Hematopoietic multipotent progenitor cell treated with erythropoietin and hydrocortisone succinate and interleukin-3 and kit ligand, for 6 days (in vitro differentiated cells): ENCODE measurements around the gene LCAT.
A peak's percentile ranks its signal among the peaks of the same experiment; 100 is the strongest.
"Not testable (repeated sequence)": the region's sequence is repeated elsewhere in the genome, so short reads cannot be mapped to it uniquely, and the experiment has no call there.

Source experiments
- DNase-seq: peaks from one replicate; pipeline ENCODE4 v3.0.0-alpha.2; 2015

Gene LCAT

DNA sequence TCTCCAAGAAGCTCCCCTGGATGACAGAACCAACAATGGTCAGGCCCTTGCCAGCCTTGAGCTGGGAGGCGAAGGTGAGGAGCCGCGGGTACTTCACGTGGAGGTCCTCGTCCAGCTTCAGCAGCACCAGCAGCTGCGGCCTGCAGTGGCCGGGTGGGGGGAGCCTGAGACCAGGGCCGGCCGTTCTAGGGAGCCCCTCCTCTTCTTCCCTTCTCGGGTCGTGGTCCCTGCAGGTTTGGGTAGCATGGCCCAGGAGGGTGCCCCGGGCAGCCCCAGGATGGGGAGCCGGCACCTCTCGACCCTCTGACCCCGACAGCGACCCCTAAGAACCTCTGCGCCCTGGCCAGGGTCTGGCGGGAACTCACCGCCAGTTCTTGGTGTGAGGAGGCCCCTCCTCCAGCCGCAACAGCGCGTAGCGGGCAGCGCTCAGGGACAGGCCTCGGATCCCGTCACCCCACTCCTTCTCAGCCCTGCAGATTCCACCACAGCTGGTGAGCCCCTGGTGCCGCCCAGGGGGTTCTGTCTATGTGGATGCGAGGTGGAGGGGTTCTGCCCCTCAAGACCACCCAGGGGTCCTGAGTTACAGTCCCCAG is 3.1 kb upstream of the LCAT start:
- DNase-seq: no peak

DNA sequence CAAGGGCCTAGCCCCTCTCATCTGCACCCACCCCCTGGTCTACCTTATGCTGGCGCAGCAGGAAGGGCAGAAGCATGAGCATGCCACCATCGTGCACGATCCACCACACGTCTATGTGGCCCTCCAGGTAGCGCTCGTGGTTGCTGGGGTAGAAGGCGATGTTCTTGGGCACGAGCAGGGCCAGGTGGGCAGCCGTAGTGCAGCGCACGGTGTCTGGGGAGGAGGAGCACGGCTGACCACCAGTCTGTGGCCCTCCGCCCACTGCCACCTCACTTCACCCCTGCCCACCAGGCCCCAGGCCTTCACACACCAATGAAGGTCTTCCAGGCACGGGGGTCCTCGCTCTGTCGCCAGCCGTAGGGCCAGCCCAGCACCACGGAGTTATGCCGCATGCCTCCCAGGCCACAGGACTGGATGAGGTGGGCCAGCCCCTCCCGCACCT is 2.2 kb upstream of the LCAT start:
- no peak for DNase-seq

DNA sequence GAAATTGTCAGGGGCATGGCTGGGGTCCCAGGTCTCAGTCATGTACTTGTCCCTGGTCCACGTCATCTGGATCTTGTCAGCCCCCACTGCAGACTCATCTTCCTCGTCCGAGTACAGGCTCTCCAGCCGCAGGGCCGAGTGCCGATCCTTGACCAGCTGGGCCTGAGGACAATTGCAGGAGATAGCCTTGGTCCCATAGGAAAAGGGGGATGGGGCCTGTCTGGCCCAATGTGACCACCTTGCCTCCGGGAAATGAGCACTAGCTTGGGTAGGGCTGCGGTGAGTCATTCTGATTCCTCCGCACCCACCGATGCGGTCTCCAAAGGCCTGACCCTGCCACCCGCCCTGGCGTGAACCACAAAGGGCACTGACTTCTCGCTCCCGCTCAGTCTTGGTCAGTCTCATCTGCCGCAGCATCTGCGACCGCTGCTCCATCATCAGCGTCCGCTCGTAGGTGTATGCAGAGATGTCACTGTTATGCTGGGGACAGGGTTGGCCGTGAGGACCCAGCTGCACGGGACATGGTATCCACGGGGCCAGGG is 1.5 kb upstream of the LCAT start:
- no peak for DNase-seq

DNA sequence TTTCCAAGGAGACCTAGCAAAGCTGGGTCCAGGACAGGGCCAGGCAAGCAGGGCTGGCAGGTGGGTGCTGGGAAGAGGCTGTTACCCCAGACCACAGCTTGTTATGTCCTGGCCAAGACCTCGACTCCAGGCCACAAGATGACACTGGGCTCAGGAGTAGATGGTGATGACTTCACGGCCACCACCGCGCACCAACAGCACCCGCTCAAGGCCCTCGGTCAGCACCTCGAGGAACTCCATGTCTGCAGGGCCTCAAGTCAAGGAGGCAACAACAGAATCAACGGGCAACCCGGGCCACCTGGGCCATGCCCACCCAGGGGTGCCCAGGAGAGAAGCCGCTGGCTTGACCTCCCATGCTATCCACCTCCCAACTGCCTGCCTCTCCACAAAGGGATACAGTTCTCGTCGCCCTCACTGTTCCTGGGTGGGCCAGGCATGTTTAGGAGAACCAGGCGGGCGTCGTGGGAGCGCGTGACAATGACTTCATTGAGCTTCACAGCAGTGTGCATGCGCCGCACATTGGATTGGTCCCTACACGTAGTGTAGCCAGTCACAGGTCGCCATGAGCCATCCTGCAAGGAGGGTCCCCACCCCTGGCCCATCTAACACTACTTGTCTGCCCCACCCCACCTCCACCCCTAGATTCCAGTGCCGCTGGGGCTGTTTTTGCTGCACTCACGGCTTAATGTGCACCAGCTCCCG is 921 bp upstream of the LCAT start:
- DNase-seq: no peak

DNA sequence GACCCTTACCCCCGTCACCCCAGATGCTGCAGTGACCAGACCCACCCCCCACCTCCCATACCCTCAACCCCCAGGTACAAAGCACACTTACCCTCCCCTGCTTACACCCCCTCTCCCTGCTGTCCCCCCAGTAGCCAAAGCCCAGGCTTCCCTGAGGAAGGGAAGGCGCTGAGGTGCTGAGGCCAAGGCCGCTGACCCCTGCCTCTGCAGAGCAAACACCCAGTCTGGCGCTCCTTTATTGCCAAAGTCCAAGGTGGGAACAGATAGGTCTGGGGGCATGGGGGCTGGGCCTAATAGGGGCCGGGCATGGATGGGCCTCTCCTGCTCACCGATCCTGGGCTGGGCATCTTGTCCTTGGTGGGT is 683 bp downstream of the LCAT start:
- DNase-seq: no peak

DNA sequence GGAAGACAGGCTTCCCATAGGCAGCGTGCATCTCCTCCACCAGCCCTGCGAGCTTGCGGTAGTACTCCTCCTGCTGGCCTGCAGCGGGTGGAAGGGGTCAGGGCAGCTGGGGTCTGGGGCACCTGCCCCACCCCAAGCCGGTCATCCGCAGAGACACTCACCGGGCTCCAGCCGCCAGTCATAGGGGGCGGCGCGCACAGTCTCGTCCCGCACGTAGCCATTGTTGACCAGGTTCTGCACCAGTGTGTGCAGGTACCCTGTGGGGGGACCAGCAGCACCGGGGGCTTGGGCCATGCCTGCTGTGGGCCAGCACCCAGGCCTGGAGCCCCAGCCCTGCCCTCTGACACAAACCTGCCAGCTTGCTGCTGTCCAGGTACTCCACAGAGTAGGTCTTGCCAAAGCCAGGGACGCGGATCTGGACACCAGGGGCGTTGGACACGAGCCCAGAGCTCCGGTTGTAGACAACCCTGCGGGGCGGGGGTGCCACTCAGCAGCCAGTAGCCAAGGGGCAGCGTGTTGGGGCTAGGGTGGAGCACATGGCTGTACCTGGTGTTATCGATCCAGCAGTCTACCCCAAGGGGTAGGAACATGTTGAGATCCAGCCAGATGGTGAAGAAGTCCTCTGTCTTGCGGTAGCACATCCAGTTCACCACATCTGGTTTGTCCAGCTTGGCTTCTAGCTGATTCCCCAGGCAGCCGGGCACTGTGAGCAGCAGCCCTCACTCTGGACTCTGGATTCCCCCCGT is 1.2 kb downstream of the LCAT start:
- no peak for DNase-seq

DNA sequence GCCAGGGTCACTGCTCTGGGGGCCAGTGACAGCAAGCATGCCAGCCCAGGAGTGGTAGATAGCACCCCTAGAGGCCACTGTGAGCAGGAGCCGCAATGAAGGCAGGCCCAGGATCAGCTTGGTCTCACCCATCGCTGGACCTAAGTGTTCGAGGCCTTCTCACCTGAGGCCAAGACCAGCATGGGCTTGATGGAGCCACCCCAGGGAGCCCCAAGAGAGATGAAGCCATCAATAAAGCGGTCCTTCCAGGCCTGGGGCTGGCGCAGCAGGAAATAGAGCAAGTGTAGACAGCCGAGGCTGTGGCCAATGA is 1.8 kb downstream of the LCAT start:
- DNase-seq: peak; percentile 76

DNA sequence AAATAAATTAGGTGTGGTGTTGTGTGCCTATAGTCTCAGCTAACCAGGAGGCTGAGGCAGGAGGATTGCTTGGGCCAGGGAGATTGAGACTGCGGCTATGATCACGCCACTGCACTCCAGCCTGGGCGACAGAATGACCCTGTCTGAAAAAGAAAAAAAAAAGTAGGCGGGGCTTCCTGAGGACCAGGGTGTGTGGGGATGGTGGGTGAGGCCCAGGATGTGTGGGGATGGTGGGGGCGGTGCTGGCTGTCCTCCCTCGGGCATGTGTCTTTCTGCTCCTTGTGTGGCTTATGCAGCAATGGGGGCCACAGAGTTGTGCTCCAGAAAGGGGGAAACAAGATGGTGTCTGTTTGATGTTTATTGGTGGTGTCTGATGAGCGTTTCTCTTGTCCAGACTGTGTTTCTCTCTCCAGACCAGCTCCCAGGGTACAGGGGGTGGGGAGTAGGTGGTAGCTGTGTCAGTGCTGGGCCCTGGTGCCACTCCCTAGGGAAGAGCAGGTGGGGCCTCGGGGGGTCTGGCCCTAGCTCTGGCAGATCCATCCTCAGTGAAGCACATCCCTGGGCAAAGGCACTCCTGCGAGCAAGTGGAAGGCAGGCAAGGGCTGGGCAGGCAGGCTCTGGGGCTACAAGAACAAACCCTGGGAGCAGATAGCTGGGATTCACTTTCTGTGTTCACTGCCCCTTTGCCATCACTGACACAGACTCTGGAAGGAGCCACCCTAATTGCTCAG is 2.3 kb downstream of the LCAT start:
- DNase-seq: peak; percentile 31

DNA sequence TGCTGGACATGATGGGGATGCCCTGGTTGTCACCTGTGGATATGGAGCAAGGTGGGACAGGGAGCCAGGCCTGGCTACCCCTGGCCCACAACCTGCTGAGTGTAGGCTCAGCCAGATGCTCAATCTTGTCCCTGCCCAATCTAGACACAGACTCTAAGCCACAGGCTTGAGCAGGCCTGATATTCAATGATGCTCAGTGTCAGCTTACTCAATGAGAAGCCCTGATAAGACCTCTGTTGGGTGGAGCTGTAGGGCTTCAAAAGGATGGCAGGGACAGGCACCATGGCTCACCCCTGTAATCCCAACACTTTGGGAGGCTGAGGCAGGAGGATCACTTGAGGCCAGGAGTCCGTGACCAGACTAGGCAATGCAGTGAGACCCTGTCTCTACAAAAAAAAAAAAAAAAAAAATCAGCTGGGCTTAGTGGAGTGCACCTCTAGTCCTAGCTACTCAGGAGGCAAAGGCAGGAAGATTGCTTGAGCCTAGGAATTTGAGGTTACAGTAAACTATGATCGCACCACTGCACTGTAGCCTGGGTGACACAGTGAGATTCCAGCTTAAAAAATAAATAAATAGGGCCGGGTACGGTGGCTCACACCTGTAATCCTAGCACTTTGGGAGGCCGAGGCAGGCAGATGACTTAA is 3.4 kb downstream of the LCAT start:
- DNase-seq: peak; percentile 76

DNA sequence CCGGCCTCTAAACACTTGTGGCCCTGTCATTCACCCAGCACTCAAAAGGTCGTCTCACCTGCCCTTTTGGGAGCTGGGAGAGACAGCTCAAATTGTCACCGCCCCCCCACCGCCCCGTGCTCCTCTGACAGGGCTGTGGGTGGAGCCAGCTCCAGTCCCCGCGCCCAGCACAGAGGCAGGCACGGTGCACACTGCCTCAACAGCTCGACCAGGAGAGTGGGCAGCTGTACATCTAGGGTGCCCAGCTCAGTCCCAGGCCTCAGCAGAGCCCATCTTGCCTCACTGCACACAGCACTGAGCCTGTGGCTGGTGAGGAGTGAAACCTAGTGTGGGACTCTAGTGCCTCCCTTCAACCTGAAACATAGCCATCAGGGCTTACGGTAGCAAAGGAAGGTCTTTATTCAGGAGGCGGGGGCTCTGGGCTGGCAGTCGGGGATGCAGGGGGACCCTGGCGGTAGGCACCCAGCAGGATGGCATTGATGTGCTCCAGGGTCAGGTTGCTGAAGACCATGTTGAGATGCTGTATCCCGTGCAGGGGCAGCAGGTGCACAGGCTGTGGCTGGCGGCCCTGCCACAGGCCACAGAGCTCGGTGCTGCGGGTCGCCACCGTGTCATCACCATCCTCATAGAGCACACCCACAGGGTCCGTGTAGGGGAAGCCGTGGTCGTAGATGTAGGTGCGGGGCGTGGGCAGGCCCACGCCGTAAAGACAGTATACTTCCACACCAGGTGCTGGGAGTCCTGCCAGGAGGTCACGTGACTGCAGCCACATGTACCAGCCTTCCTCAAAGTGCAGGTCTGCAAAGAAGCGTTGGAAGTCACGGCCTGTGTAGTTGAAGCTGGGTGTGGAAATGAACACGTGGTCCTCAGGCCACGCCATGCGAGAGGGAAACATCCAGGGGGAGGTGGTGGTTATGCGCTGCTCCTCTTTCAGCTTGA is 4.1 kb downstream of the LCAT start:
- DNase-seq: peak; percentile 55

DNA sequence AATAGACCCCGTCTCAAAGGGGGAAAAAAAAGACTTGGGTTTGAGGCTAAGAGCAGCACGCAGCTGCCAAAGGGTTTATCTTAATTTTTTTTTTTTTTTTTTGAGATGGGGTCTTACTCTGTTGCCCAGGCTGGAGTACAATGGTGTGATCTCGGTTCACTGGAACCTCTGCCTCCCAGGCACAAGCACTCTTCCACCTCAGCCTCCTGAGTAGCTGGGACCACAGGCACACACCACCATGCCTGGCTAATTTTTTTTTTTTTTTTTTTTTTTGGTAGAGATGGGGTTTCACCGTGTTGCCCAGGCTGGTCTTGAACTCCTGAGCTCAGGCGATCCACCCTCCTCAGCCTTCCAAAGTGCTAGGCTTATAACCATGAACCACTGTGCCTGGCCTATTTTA is 6.2 kb downstream of the LCAT start:
- not testable (repeated sequence) for DNase-seq

DNA sequence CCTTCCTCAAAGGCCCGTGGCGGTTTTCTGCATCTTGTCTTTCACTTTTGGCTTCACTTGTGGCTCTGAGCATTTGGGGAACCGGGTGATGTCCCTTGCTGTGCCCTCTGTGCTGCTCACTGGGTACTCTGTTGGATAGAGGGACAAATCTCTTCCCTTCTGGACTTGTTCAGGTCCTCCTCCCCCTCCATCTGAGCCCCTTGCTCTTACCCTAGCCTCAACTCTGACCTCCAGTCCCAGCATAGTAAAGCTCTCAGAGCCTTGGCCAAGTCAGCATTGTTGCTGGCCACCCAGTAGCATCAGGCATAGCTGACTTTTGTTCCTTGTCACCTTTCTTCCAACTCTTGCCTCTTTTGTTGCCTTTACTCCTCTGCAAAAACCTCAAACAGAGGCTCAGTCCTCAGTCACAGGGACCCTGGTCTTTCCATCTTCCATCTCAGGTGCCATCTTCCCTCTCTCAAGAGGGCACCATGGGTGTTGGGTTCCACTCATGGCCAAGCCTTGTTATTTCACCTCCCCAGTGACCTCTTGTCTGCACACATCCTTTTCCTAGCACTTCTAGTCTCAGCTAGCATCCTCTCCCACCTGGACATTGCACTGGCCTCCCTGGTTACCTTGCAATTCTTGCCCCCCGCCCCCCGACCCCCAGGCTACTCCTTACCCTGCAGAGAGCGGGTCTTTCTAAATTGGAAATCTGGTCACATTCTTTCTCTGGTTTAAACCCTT is 6.9 kb downstream of the LCAT start:
- peak; percentile 93 for DNase-seq

DNA sequence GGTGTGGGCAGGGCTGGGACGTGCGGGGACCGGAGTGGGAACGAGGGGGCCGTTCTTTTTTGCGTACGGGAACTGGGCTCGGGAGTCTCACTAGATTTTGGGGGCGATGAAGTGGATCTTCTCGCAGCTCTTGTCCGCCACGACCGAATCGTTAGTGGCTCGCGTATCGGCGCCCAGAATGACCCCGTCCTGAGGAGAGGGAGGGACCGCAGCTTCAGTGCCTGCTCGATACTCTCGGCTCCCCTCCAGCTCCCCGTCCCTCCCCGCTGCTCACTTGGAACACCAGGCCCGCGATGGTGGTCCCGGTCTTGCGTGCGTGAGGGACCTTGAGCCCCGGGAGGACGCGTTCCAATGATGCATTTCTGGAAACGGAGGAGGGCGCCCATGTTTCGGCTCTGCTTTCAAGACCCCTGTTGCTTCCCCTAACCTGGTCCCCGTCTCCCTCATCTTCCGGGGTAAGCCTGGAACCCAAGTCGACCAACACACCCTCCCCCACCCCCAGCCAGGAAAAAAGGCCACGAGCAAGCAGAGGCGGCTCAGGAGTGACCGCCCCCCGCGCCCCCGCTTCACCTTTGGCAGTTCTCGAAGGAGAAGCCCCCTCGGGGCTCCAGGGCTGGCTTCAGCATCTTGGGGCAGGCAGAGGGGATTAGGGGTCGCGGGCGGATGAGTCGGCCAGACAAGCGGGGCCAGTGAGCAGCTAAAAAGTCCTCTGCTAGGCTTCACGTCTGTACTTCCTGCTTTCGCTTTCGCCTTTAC is 7.6 kb downstream of the LCAT start, which contains the start of gene PSMB10:
TSS of gene PSMB10 (minus strand) at position 727 of the 756 bp plus-strand sequence. CDS start at position 626, 101 bp downstream.
- peak; percentile 67 for DNase-seq

DNA sequence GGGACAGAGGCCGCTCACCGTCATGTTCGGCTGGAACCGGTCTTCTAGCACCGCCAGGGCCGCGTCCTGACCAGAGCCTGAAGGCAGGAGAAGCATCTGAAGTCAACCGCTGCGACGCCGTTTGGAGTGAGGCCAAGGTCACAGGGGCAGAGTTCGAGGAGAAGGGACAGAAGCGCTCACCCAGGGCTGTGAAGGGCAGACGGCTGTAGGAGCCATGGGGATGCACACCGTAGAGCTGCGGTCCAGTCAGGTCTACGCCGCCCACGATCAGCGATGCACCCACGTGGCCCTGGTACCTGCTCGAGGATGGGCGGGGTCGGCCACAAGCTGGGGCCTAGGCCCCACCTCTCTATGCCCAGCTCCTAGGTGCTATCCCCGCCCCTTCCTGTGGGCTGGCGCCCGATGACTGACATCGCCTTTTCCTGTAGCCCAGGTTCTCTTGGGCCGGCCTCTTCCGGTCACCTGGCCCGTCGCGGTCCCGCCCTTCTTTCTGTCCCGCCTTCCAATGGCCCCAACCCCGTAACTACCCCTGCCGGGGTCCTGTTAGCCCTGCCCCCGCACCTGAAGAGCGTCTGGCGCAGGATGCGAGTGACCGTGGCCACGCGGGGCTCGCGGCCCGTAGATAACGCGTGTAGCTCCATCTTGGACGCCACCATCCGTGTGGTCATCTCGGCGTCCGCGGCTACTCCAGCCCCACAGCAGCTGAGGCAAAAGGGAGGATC is 8.4 kb downstream of the LCAT start:
- DNase-seq: peak; percentile 99

DNA sequence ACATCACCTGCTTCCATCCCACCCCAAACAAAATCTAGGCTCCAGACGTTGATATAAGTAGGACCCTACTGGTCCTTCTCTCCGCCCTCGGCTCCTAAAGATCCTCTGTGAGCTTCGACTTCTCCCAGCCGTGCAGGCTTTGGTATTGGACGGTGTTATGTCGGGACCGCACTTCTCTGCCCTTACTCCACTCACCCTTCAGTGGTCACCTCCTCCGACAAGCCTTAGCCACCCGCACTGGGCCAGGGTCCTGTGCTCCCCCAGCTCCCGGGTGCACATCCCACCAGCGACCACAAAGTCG is 8.9 kb downstream of the LCAT start:
- no peak for DNase-seq

DNA sequence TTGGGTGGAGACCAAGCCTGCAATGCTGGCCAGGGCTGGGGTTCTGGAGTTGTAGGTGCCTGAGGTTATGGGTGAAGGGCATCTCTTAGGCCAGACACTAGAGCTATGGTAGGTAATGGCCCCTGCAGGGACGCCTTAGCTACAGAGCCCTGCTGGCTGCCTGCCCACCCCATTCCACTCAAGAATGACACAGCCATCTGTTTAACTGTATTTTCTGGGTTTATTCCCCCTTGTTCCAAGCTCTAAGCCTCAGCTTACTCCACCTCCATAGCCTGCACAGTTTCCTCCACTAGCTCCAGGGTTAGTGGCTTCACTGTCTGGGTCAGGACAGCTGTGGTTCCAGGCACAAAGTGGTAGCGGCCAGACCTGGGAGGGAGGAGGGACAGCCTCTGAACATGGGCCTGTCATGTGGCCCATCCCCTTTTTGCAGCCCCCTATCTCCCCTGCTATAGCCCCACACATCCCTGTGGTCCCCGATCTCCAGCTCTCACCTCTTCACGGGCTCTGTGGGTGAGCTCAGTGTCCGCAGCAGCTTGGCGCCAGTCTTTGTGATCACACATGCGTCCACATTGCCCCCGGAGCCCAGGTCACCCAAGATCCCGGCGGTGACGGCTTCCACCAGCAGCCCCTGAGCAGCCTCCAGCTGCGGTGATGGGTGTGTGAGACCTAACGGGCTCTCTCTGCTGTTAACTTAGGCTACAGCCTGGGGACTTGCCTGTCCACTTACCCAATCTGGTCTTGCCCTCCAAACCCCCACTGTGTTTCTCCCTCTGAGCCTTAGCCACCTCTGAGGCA is 9.4 kb downstream of the LCAT start:
- DNase-seq: no peak

DNA sequence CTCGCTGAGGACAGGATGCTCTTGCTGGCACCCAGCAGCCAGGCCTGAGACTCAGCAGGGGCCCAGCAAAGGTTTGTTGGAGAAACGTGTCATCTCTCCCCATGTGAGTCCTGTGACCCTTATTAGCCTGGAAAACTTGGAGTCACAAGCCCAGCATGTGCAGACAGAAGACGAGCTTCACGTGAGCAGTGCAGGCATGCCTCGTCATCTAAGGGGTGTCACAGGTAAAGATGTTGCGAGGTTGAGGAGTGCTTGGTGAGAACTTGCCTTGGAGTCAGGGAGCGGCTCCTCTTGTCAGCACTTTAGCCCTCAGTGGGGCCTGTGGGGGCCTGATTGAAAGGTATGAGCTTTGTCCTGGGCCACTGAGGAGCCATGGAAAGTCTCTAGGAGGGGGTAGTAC is 10.1 kb downstream of the LCAT start:
- DNase-seq: no peak

DNA sequence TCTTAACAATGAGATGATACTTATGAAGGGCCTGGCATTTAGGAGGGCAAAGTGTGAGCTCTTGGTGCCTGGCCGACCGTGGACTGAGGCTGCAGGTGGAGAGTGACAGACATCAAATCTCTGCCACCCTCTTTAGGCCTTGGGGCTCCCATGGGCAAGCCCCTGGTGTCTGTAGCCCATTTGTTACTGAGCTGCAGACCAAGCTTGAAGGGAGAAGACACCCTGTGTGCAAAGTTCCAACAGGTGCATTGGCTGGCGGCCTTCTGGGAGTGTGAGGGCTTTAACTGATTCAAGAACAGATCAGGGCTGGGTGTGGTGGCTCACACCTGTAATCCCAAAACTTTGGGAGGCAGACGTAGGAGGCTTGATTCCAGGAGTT is 11.5 kb downstream of the LCAT start:
- no peak for DNase-seq
